Neural cell (in vitro differentiated cells): ENCODE results near the gene SFMBT1. TPM values are rescaled to one million over a fixed set of nuclear protein-coding genes. Genes with fewer than 3 reads are reported as not detected.

Source experiments
- H2AFZ ChIP-seq: fragments of 200-600, 300-800 bp; sonication (generic), shearing (Covaris generic); 2 replicates; pipeline ENCODE4 v1.6.0; 2014; ENCODE audit warnings: low read depth, mild to moderate bottlenecking, antibody characterized with exemption, low read length, moderate library complexity
- H3F3A ChIP-seq: fragments of 200-600 bp; shearing (Covaris generic); 2 replicates; pipeline ENCODE4 v1.6.1; 2016; ENCODE audit warnings: mild to moderate bottlenecking, moderate library complexity, mixed read lengths, antibody characterized with exemption, low read length; ENCODE audit not compliant: insufficient read depth, poor library complexity, severe bottlenecking
- H3K27ac ChIP-seq: fragments of 200-600, 300-800 bp; sonication (generic), shearing (Covaris generic); 2 replicates; pipeline ENCODE4 v1.5.1; 2014; ENCODE audit warnings: mild to moderate bottlenecking, low read length, moderate library complexity
- H3K27me3 ChIP-seq: fragments of 300-800, 200-600 bp; sonication (generic), shearing (Covaris generic); 2 replicates; pipeline ENCODE4 v1.6.0; 2014; ENCODE audit warnings: mild to moderate bottlenecking, low read depth, low read length, moderate library complexity; ENCODE audit not compliant: insufficient read depth
- H3K36me3 ChIP-seq: fragments of 300-800, 200-600 bp; sonication (generic), shearing (Covaris generic); 2 replicates; pipeline ENCODE4 v1.5.1; 2014; ENCODE audit warnings: mild to moderate bottlenecking, antibody characterized with exemption, low read length, moderate library complexity; ENCODE audit not compliant: insufficient read depth
- H3K4me2 ChIP-seq: fragments of 300-800, 200-600 bp; sonication (generic), shearing (Covaris generic); 2 replicates; pipeline ENCODE4 v1.6.0; 2014; ENCODE audit warnings: mild to moderate bottlenecking, low read length
- H3K4me3 ChIP-seq: fragments of 300-800, 200-600 bp; sonication (generic), shearing (Covaris generic); 2 replicates; pipeline ENCODE4 v1.5.1; 2014; ENCODE audit warnings: mild to moderate bottlenecking, low read length, moderate library complexity
- H3K79me2 ChIP-seq: fragments of 200-600 bp; shearing (Covaris generic); replicated peaks from 2 replicates; pipeline ENCODE4 v1.6.0; 2014; ENCODE audit warnings: mild to moderate bottlenecking, low read length, moderate library complexity; ENCODE audit not compliant: insufficient read depth
- H3K9ac ChIP-seq: fragments of 300-800, 200-600 bp; sonication (generic), shearing (Covaris generic); 2 replicates; pipeline ENCODE4 v1.6.1; 2016; ENCODE audit warnings: mild to moderate bottlenecking, low read length, mixed read lengths
- H3K9me2 ChIP-seq: fragments of 200-600 bp; shearing (Covaris generic); 2 replicates; pipeline ENCODE4 v1.6.1; 2016; ENCODE audit warnings: mild to moderate bottlenecking, low read length, mixed read lengths; ENCODE audit not compliant: insufficient read depth
- H3K9me3 ChIP-seq: fragments of 200-600, 300-800 bp; sonication (generic), shearing (Covaris generic); 2 replicates; pipeline ENCODE4 v1.6.1; 2016; ENCODE audit warnings: mild to moderate bottlenecking, mixed run types, low read length, moderate library complexity, mixed read lengths
- H4K20me1 ChIP-seq: fragments of 200-600 bp; shearing (Covaris generic); 2 replicates; pipeline ENCODE4 v1.6.1; 2016; ENCODE audit warnings: mild to moderate bottlenecking, mixed run types; ENCODE audit not compliant: insufficient read depth
- EP300 ChIP-seq: fragments of 450-650 bp; conservative IDR thresholded peaks from 2 replicates; pipeline ENCODE4 v1.6.1; 2014; ENCODE audit warnings: antibody characterized with exemption, mild to moderate bottlenecking, moderate library complexity; ENCODE audit not compliant: poor library complexity, severe bottlenecking
- EZH2 ChIP-seq: fragments of 200-600, 300-800 bp; shearing (Covaris generic), sonication (generic); IDR thresholded peaks from 2 replicates; pipeline ENCODE4 v1.6.1; 2014; ENCODE audit warnings: antibody characterized with exemption, low read length, borderline replicate concordance, mild to moderate bottlenecking; ENCODE audit not compliant: insufficient read depth, poor library complexity, severe bottlenecking
- MXI1 ChIP-seq: fragments of 450-650 bp; conservative IDR thresholded peaks from 2 replicates; pipeline ENCODE4 v1.6.1; 2014; ENCODE audit warnings: antibody characterized with exemption, mild to moderate bottlenecking; ENCODE audit not compliant: poor library complexity, severe bottlenecking
- POLR2AphosphoS5 ChIP-seq: IDR thresholded peaks from 2 replicates; pipeline ENCODE4 v1.6.1; 2012
- RAD21 ChIP-seq: fragments of 450-650 bp; conservative IDR thresholded peaks from 2 replicates; pipeline ENCODE4 v1.6.1; 2014; ENCODE audit warnings: antibody characterized with exemption, mild to moderate bottlenecking, moderate library complexity
- SMC3 ChIP-seq: fragments of 450-650 bp; conservative IDR thresholded peaks from 2 replicates; pipeline ENCODE4 v1.6.1; 2014; ENCODE audit warnings: antibody characterized with exemption, mild to moderate bottlenecking, moderate library complexity; ENCODE audit not compliant: poor library complexity
- TAF1 ChIP-seq: IDR thresholded peaks from 2 replicates; pipeline ENCODE4 v1.6.1; 2012; ENCODE audit warnings: low read depth
- polyA plus RNA-seq: library from polyadenylated mRNA; depleted of rRNA; stranded (reverse); fragments of >200 nt; gene quantifications from 2 replicates; pipeline ENCODE4 v1.2.3, GENCODE V29; 2014
- TF ChIP-seq, protein P1 (sequence below): IDR thresholded peaks from 2 replicates; pipeline ENCODE4 v1.6.1; 2012; ENCODE audit warnings: borderline replicate concordance
- TF ChIP-seq, protein P2 (sequence below): fragments of 450-650 bp; IDR thresholded peaks from 2 replicates; pipeline ENCODE4 v1.5.1; 2014; ENCODE audit warnings: antibody characterized with exemption, mild to moderate bottlenecking, moderate library complexity; ENCODE audit not compliant: poor library complexity, severe bottlenecking

Gene SFMBT1
- polyA plus RNA-seq, 1 donor from 2014 or later, result 17.3 TPM

- Histone ChIP-seq H3K4me3 (no peak overlapping the region), H3K79me2 (no peaks in the 10 kb centered on the region), H3F3A (no peaks in the 10 kb centered on the region), H4K20me1 (no peaks in the 10 kb centered on the region), H3K9ac (no peak overlapping the region), H3K27ac (no peak overlapping the region), H3K9me2 (no peaks in the 10 kb centered on the region), H2AFZ (no peak overlapping the region), H3K27me3 (no peaks in the 10 kb centered on the region), H3K9me3 (no peaks in the 10 kb centered on the region), H3K4me2 (no peak overlapping the region), H3K36me3 (no peaks in the 10 kb centered on the region)
- TF ChIP-seq MXI1 (no peak), EP300 (no peak), SMC3 (no peak), TAF1 (no peak), POLR2AphosphoS5 (no peak), EZH2 (no peak), RAD21 (no peak)
- TF ChIP-seq, protein P1, sequence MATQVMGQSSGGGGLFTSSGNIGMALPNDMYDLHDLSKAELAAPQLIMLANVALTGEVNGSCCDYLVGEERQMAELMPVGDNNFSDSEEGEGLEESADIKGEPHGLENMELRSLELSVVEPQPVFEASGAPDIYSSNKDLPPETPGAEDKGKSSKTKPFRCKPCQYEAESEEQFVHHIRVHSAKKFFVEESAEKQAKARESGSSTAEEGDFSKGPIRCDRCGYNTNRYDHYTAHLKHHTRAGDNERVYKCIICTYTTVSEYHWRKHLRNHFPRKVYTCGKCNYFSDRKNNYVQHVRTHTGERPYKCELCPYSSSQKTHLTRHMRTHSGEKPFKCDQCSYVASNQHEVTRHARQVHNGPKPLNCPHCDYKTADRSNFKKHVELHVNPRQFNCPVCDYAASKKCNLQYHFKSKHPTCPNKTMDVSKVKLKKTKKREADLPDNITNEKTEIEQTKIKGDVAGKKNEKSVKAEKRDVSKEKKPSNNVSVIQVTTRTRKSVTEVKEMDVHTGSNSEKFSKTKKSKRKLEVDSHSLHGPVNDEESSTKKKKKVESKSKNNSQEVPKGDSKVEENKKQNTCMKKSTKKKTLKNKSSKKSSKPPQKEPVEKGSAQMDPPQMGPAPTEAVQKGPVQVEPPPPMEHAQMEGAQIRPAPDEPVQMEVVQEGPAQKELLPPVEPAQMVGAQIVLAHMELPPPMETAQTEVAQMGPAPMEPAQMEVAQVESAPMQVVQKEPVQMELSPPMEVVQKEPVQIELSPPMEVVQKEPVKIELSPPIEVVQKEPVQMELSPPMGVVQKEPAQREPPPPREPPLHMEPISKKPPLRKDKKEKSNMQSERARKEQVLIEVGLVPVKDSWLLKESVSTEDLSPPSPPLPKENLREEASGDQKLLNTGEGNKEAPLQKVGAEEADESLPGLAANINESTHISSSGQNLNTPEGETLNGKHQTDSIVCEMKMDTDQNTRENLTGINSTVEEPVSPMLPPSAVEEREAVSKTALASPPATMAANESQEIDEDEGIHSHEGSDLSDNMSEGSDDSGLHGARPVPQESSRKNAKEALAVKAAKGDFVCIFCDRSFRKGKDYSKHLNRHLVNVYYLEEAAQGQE, result no peak
- TF ChIP-seq, protein P2, sequence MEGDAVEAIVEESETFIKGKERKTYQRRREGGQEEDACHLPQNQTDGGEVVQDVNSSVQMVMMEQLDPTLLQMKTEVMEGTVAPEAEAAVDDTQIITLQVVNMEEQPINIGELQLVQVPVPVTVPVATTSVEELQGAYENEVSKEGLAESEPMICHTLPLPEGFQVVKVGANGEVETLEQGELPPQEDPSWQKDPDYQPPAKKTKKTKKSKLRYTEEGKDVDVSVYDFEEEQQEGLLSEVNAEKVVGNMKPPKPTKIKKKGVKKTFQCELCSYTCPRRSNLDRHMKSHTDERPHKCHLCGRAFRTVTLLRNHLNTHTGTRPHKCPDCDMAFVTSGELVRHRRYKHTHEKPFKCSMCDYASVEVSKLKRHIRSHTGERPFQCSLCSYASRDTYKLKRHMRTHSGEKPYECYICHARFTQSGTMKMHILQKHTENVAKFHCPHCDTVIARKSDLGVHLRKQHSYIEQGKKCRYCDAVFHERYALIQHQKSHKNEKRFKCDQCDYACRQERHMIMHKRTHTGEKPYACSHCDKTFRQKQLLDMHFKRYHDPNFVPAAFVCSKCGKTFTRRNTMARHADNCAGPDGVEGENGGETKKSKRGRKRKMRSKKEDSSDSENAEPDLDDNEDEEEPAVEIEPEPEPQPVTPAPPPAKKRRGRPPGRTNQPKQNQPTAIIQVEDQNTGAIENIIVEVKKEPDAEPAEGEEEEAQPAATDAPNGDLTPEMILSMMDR, result no peak
Observed at GRCh38 chr3:52870471-52870870, 175.4 kb downstream of the SFMBT1 start.

DNA sequence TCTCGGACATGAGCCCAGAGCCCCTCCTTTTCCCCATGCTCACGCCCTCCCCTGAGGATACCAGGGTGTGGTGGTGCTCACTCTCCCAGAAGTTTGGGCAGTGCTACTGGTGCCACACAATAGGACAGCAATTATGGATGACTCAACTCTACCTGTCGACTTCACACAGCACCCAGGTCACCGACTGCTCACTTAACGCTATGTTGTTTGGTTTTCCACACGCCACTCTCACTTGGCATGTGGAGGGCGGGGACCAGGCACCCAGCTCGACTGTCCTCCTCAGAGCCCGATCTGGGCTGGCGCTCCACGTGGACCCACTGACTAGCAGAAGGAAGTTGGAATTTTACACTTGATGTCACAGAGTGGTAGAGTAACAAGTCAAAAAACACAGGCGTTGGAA lies 179.4 kb downstream of the SFMBT1 start:
- no peak overlapping the region for H2AFZ ChIP-seq
- TF ChIP-seq, protein P2, result no peak
- TF ChIP-seq MXI1 (no peak), SMC3 (no peak), RAD21 (no peak), POLR2AphosphoS5 (no peak), EZH2 (no peak)
- no peaks in the 10 kb centered on the region for H3K36me3 ChIP-seq
- H3K9ac ChIP-seq, result no peak overlapping the region
- no peaks in the 10 kb centered on the region for H3F3A ChIP-seq
- no peak overlapping the region for H3K4me3 ChIP-seq
- H3K9me3 ChIP-seq, result no peaks in the 10 kb centered on the region
- no peaks in the 10 kb centered on the region for H3K27me3 ChIP-seq
- no peaks in the 10 kb centered on the region for H4K20me1 ChIP-seq
- no peaks in the 10 kb centered on the region for H3K79me2 ChIP-seq
- H3K27ac ChIP-seq, result no peak overlapping the region
- no peaks in the 10 kb centered on the region for H3K9me2 ChIP-seq
- no peak overlapping the region for H3K4me2 ChIP-seq
